Measurements from ENCODE around the gene CGB1. TPM values are rescaled to one million over a fixed set of nuclear protein-coding genes. Genes with fewer than 3 reads are reported as not detected.

Gene CGB1
- total RNA-seq, 1 donor from 2014 or later: not detected

DNA sequence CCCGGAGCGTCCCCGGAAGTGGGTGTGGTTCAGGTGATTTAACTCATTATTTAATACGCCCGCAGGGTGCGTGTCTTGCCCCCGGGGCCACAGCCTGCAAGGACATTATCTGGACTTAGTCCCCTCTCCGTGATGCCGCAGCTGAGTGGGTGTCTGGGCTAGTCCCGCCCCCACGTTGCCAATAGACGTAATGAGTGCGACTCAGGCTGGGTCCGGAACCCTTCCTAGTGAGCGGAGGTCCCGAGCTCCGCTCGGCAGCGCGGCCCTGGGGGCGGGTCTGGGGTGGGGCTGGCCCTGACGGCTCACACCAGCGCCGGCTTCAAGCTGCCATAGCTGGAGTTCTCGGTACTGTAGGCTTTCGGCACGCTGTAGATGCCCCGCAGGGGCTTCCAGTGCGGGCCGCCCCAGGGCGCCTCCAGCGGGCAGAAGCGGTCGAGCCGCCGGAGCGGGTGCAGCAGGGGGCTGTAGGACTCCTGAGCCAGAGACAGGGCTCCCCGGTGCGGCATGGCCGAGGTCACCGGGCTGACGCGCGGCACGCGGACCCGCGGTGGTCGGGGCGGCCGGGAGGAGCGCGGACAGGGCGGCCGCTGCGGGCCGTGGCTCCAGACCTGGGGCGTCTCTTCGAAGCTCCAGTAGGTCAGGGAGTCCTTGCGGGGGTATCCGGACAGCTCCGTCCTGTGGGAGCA is 18.9 kb downstream of the CGB1 start:
- Mint-ChIP-seq H3K27ac (no peak overlapping the region), H3K4me1 (ENCODE audit: low read depth) (peaks cover 3% of the 10 kb centered on the region), H3K4me3 (ENCODE audit: low read depth) (peak overlapping the region; percentile 35), H3K9me3 (ENCODE audit: low read depth) (no peaks in the 10 kb centered on the region), H3K27me3 (peaks cover 45% of the 10 kb centered on the region), H3K36me3 (ENCODE audit: insufficient read depth) (peaks cover 13% of the 10 kb centered on the region)
- peak; percentile 59 for DNase-seq (ENCODE audit: low spot score, unreplicated experiment)
- TF ChIP-seq CTCF (IDR thresholded peaks at IDR 0.05; ENCODE audit: unreplicated experiment): peak; percentile 66

DNA sequence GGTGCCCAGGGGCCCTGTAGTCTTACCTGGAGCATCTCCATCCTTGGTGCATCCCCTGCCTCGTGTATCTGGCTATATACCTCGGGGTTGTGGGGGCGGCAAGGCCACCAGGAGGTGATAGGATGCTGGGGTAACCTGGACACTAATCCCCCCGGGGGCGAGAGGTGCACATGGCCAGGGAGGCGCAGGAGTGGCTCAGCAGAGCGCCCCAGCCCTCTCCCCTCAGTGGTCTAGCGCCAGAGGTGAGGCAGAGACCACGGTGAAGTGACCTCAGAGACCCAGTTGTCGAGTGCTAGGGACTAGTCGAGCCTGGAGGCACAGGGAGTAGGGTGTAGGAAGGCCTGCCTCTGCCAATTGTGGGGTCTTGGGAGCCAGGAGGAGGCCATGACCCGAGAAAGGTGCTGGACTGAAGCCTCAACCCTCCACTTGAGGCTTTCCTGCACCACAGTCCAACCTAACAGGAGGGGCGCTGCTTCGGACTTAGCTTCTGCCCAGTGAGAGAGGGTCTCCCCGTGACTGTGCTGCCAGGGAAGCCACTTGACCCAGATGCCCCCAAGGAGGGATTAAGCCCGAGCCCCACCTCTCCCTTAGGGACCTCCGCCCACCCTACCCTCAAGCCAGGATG is 19.5 kb downstream of the CGB1 start, which contains the start of gene LHB:
Gene LHB (minus strand): TSS at position 51 of the 625 bp plus-strand sequence. CDS start 10 bp downstream, at position 41.
- H3K27ac Mint-ChIP-seq: no peak within 1 kb of the TSS
- no peak for DNase-seq (ENCODE audit: low spot score, unreplicated experiment)

GRCh38 chr19:49016067-49016839 is 20.4 kb downstream of the CGB1 start:
- no peak for DNase-seq (ENCODE audit: low spot score, unreplicated experiment)
- Mint-ChIP-seq H3K4me3 (ENCODE audit: low read depth) (no peak overlapping the region), H3K36me3 (ENCODE audit: insufficient read depth) (peaks cover 13% of the 10 kb centered on the region), H3K9me3 (ENCODE audit: low read depth) (no peaks in the 10 kb centered on the region), H3K4me1 (ENCODE audit: low read depth) (peaks cover 3% of the 10 kb centered on the region), H3K27me3 (peaks cover 33% of the 10 kb centered on the region), H3K27ac (no peak overlapping the region)
- TF ChIP-seq CTCF (IDR thresholded peaks at IDR 0.05; ENCODE audit: unreplicated experiment): no peak

More for the DNA sequence above, 19.5 kb downstream of the CGB1 start, which contains the start of gene LHB:
- Mint-ChIP-seq H3K36me3 (ENCODE audit: insufficient read depth) (peaks cover 13% of the 10 kb centered on the region), H3K4me1 (ENCODE audit: low read depth) (peaks cover 3% of the 10 kb centered on the region), H3K4me3 (ENCODE audit: low read depth) (peak within 1 kb of the TSS; percentile 35), H3K9me3 (ENCODE audit: low read depth) (no peaks in the 10 kb centered on the region), H3K27me3 (peaks cover 42% of the 10 kb centered on the region)
- no peak for TF ChIP-seq CTCF (IDR thresholded peaks at IDR 0.05; ENCODE audit: unreplicated experiment)

DNA sequence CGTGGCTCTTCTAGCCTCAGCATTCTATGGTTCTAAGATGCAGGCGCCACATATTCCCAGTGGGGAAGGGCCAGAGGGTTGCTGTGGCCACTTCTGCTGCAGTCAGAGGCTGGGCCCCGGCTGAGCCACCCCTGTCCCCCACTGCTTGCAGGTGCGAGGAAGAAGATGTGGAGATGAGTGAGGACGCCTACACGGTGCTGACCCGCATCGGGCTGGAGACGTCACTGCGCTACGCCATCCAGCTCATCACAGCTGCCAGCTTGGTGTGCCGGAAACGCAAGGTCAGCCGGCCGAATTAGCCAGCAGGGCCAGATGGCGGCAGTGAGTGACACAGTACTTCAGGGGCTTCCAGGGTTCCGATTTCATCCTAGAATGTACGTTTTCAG is 21.8 kb downstream of the CGB1 start:
- no peak overlapping the region for H3K27ac Mint-ChIP-seq
- no peak for TF ChIP-seq CTCF (IDR thresholded peaks at IDR 0.05; ENCODE audit: unreplicated experiment)
- no peaks in the 10 kb centered on the region for H3K9me3 Mint-ChIP-seq (ENCODE audit: low read depth)
- H3K36me3 Mint-ChIP-seq (ENCODE audit: insufficient read depth): peaks cover 15% of the 10 kb centered on the region
- no peak overlapping the region for H3K4me3 Mint-ChIP-seq (ENCODE audit: low read depth)
- peaks cover 19% of the 10 kb centered on the region for H3K27me3 Mint-ChIP-seq
- DNase-seq (ENCODE audit: low spot score, unreplicated experiment): no peak
- H3K4me1 Mint-ChIP-seq (ENCODE audit: low read depth): peaks cover 3% of the 10 kb centered on the region
